ENCODE results near the gene RNU4-1.
A peak's percentile ranks its signal among the peaks of the same experiment; 100 is the strongest.

The RNU4-1 gene

DNA sequence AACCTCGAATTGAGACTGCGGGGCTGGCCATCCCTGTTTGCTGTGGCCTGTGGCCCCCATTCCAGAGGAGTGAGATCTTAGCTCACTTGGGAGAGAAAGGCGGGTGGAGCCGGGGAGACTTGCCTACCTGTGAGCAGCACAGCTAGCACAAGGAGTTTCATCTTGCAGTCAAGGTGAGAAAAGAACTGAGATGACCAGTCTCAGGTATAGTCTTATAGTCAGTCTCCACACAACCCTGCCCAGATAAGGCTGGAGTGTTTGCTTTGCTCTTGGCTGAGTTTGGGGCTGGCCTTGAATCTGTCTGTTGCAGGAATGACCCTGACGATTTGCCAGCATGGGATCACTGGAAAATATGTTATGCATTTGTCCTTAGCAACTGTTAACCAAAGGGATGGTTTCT is 34.6 kb upstream of the RNU4-1 start, which contains the start of gene PLA2G1B:
Gene PLA2G1B, minus strand, starts transcription at position 187 of the 400 bp plus-strand sequence. Its CDS starts 26 bp downstream, at position 161.
- Histone ChIP-seq H3K4me3 (ENCODE audit: low read depth in 1 of 2, low read length in 2 of 2) (no peak within 1 kb of the TSS), H3K27me3 (ENCODE audit: control insufficient read depth in 1 of 2, insufficient read depth in 2 of 2, low read length in 2 of 2) (no peaks in the 10 kb centered on the region), H3K9me3 (ENCODE audit: control insufficient read depth in 1 of 2, low read length in 2 of 2) (no peaks in the 10 kb centered on the region), H3K36me3 (ENCODE audit: control insufficient read depth in 1 of 2, insufficient read depth in 2 of 2, low read length in 2 of 2) (no peaks in the 10 kb centered on the region), H3K4me1 (ENCODE audit: control insufficient read depth in 1 of 2, insufficient read depth in 2 of 2, low read length in 2 of 2) (peaks cover 16 to 18% of the 10 kb centered on the region in 2 donors), H3K27ac (ENCODE audit: low read depth, low read length) (no peak within 1 kb of the TSS), H3K9ac (ENCODE audit: low read depth in 1 of 2, low read length in 2 of 2) (no peak within 1 kb of the TSS)

DNA sequence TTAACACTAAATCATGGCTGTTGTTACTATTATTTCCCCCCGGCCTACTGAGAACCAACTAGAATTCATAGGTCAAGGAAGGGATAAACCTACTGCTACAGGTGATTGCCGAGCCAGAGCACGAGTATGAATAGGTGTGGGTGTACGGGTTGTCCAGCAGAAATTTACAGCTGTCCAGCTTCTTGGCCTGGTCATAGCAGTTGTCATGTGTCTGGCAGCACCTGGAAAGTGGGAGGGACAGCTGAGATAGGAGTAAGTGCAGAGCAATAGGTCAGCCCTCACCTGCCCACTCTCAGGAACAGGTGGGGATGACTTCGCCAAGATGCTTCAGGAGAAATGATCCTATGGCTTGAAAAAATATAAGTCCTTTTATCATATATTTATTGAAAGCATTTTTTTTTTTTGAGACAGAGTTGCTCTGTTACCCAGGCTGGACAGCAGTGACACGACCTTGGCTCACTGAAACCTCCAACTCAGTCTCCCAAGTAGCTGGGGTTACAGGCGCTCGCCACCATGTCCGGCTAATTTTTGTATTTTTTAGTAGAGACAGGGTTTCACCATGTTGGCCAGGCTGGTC is 31.9 kb upstream of the RNU4-1 start:
- H3K4me3 ChIP-seq (ENCODE audit: low read depth in 1 of 2, low read length in 2 of 2), result peak overlapping the region in 1 of 2 donors; percentile 91
- no peaks in the 10 kb centered on the region for H3K9me3 ChIP-seq (ENCODE audit: control insufficient read depth in 1 of 2, low read length in 2 of 2)
- no peaks in the 10 kb centered on the region for H3K36me3 ChIP-seq (ENCODE audit: control insufficient read depth in 1 of 2, insufficient read depth in 2 of 2, low read length in 2 of 2)
- no peak overlapping the region for H3K27ac ChIP-seq (ENCODE audit: low read depth, low read length)
- peaks cover 20 to 23% of the 10 kb centered on the region in 2 donors for H3K4me1 ChIP-seq (ENCODE audit: control insufficient read depth in 1 of 2, insufficient read depth in 2 of 2, low read length in 2 of 2)
- no peaks in the 10 kb centered on the region for H3K27me3 ChIP-seq (ENCODE audit: control insufficient read depth in 1 of 2, insufficient read depth in 2 of 2, low read length in 2 of 2)
- peak overlapping the region in 1 of 2 donors; percentile 66 for H3K9ac ChIP-seq (ENCODE audit: low read depth in 1 of 2, low read length in 2 of 2)

DNA sequence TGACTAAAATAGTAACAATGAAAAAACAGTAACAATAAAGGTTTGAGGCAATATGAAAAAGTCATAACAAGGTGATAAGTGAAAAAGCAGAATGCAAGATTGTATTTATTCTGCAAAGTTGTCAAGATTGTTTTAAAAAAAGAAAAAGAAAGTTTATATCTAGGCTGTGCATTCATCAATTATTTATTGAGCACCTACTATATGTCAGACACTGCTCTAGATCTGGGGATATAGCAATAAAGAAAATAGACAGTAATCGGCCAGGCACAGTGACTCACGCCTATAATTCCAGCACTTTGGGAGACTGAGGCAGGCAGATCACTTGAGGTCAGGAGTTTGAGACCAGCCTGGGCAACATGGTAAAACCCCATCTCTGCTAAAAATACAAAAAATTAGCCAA is 30.7 kb upstream of the RNU4-1 start:
- H3K9ac ChIP-seq (ENCODE audit: low read depth in 1 of 2, low read length in 2 of 2), result no peak overlapping the region

DNA sequence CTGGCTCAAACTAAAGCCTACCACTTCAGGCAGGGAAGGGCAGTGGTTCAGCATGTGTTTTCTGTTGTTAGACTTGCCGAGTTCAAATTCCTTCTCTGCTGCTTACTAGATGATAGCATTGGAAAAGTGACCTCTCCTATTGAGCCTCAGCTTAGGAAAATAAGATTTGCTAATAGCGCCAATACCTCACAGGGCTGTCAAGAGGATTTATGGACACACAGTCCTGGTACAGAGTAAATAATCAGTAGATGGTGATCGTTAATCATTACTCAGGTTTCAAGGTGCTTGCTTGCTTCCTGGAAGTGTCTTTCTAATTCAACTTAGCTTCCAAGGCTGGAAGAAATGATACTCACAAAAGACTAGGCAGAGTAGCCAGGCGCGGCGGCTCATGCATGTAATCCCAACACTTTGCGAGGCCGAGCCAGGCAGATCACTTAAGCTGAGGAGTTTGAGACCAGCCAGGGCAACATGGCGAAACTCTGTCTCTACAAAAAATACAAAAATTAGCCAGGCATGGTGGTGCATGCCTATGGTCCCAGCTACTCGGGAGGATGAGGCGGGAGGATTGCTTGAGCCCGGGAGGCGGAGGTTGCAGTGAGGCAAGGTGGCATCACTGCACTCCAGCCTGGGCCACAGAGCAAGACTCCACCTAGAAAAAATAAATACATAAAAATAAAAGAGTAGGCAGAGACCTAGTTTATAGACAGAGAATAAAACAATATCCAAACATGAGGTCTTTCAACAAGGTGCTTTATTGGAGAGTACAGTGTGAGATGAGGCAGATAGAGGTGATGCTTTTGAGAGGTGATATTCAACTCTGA is 28.6 kb upstream of the RNU4-1 start:
- Histone ChIP-seq H3K9me3 (ENCODE audit: control insufficient read depth in 1 of 2, low read length in 2 of 2) (no peaks in the 10 kb centered on the region), H3K36me3 (ENCODE audit: control insufficient read depth in 1 of 2, insufficient read depth in 2 of 2, low read length in 2 of 2) (no peaks in the 10 kb centered on the region), H3K4me3 (ENCODE audit: low read depth in 1 of 2, low read length in 2 of 2) (no peak overlapping the region), H3K27ac (ENCODE audit: low read depth, low read length) (peak overlapping the region; percentile 32), H3K27me3 (ENCODE audit: control insufficient read depth in 1 of 2, insufficient read depth in 2 of 2, low read length in 2 of 2) (no peaks in the 10 kb centered on the region), H3K9ac (ENCODE audit: low read depth in 1 of 2, low read length in 2 of 2) (peak overlapping the region; percentile 6 to 27), H3K4me1 (ENCODE audit: control insufficient read depth in 1 of 2, insufficient read depth in 2 of 2, low read length in 2 of 2) (peaks cover 25 to 32% of the 10 kb centered on the region in 2 donors)

More for the DNA sequence above, 30.7 kb upstream of the RNU4-1 start:
- H3K27me3 ChIP-seq (ENCODE audit: control insufficient read depth in 1 of 2, insufficient read depth in 2 of 2, low read length in 2 of 2), result no peaks in the 10 kb centered on the region
- H3K9me3 ChIP-seq (ENCODE audit: control insufficient read depth in 1 of 2, low read length in 2 of 2), result no peaks in the 10 kb centered on the region
- H3K27ac ChIP-seq (ENCODE audit: low read depth, low read length), result no peak overlapping the region
- peaks cover 22 to 23% of the 10 kb centered on the region in 2 donors for H3K4me1 ChIP-seq (ENCODE audit: control insufficient read depth in 1 of 2, insufficient read depth in 2 of 2, low read length in 2 of 2)
- H3K36me3 ChIP-seq (ENCODE audit: control insufficient read depth in 1 of 2, insufficient read depth in 2 of 2, low read length in 2 of 2), result no peaks in the 10 kb centered on the region
- H3K4me3 ChIP-seq (ENCODE audit: low read depth in 1 of 2, low read length in 2 of 2), result no peak overlapping the region

DNA sequence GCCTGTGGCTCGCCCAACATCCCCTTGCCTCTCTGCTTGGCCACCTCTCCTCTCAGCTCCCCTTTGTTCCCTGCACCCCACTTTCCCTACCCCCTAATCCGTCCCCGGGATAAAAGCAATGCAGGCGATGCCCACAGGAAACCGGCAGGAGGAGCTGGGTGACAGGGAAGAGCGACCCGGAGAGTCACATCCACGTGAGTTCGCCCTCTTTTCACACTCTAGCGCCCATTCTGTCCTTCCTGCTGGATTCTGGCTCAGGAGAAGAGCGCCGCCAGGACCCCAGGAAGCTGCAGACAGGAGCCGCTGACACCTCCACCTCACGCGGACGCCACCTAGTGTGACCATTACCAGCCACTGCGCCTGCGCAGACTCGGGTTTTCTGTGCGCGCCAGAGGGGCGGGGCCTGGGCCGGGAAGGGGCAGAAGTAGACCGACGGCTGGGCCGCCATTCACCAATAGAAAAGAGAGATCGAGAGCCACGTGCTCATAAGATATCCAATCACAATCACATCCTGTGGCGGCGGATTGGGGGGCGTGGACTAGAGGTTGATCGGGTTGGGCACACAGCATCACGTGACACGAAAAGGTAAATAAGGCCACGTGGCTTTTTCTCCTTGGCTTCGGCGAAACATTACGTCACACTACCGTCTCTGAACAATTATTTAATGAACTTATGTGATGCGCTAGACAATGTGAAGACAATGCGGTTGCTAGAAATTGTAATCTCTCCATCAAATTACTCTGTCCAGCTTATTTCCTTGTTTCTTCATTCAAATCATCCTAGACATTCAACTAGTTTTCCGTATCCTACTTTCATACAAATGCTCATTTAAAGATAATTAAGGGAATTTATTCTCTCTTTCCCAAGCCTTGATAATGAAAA is 24.4 kb upstream of the RNU4-1 start:
- H3K4me3 ChIP-seq (ENCODE audit: low read depth in 1 of 2, low read length in 2 of 2), result peak overlapping the region; percentile 83 to 93
- no peaks in the 10 kb centered on the region for H3K36me3 ChIP-seq (ENCODE audit: control insufficient read depth in 1 of 2, insufficient read depth in 2 of 2, low read length in 2 of 2)
- H3K27ac ChIP-seq (ENCODE audit: low read depth, low read length), result peak overlapping the region; percentile 87
- H3K4me1 ChIP-seq (ENCODE audit: control insufficient read depth in 1 of 2, insufficient read depth in 2 of 2, low read length in 2 of 2), result peaks cover 21 to 27% of the 10 kb centered on the region in 2 donors
- peak overlapping the region; percentile 93 to 97 for H3K9ac ChIP-seq (ENCODE audit: low read depth in 1 of 2, low read length in 2 of 2)
- H3K9me3 ChIP-seq (ENCODE audit: control insufficient read depth in 1 of 2, low read length in 2 of 2), result no peaks in the 10 kb centered on the region
- no peaks in the 10 kb centered on the region for H3K27me3 ChIP-seq (ENCODE audit: control insufficient read depth in 1 of 2, insufficient read depth in 2 of 2, low read length in 2 of 2)

DNA sequence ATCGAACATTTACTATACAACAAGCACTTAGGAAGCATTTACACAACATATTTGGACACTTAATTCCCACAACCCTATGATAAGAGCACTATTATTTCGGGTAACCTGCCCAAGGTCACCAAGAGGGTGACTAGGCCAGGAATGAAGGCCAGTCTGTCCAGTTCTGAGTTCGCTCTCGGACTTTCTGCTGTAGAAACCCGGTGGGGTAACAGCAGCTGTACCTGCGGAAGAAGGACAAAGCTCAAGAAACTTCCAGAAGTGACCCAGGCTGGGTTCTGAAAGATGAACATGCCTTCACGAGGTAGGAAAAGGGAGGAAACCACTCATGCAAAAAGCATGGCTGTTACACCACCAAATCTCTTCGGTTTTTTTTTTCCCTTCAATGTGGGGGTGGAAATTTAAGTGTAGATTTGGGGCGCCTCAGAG is 23.8 kb upstream of the RNU4-1 start:
- Histone ChIP-seq H3K27ac (ENCODE audit: low read depth, low read length) (peak overlapping the region; percentile 87), H3K9ac (ENCODE audit: low read depth in 1 of 2, low read length in 2 of 2) (peak overlapping the region; percentile 93 to 97), H3K27me3 (ENCODE audit: control insufficient read depth in 1 of 2, insufficient read depth in 2 of 2, low read length in 2 of 2) (no peaks in the 10 kb centered on the region), H3K4me1 (ENCODE audit: control insufficient read depth in 1 of 2, insufficient read depth in 2 of 2, low read length in 2 of 2) (peaks cover 15 to 21% of the 10 kb centered on the region in 2 donors), H3K4me3 (ENCODE audit: low read depth in 1 of 2, low read length in 2 of 2) (peak overlapping the region; percentile 83 to 93), H3K36me3 (ENCODE audit: control insufficient read depth in 1 of 2, insufficient read depth in 2 of 2, low read length in 2 of 2) (no peaks in the 10 kb centered on the region), H3K9me3 (ENCODE audit: control insufficient read depth in 1 of 2, low read length in 2 of 2) (no peaks in the 10 kb centered on the region)

DNA sequence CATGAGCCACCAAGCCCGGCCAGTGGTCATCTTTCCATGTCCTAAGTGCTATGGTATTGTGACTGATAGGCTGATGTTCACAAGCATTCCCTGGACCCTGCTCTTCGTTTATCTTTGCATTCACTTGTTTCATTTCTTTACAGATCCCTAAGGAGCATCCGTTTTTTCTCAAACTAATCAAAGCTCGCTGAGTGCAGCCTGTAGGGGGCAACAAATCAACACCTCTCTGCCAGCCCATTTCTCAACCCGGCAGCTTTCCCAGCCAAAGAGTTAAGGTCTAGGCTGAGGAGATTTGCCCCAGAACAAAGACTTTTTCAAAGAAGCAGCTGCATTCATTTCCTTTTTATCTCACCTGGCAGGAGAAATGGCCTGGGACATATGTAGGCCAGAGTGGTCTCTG is 21.2 kb upstream of the RNU4-1 start:
- H3K4me1 ChIP-seq (ENCODE audit: control insufficient read depth in 1 of 2, insufficient read depth in 2 of 2, low read length in 2 of 2), result peaks cover 4 to 9% of the 10 kb centered on the region in 2 donors
- no peaks in the 10 kb centered on the region for H3K9me3 ChIP-seq (ENCODE audit: control insufficient read depth in 1 of 2, low read length in 2 of 2)

DNA sequence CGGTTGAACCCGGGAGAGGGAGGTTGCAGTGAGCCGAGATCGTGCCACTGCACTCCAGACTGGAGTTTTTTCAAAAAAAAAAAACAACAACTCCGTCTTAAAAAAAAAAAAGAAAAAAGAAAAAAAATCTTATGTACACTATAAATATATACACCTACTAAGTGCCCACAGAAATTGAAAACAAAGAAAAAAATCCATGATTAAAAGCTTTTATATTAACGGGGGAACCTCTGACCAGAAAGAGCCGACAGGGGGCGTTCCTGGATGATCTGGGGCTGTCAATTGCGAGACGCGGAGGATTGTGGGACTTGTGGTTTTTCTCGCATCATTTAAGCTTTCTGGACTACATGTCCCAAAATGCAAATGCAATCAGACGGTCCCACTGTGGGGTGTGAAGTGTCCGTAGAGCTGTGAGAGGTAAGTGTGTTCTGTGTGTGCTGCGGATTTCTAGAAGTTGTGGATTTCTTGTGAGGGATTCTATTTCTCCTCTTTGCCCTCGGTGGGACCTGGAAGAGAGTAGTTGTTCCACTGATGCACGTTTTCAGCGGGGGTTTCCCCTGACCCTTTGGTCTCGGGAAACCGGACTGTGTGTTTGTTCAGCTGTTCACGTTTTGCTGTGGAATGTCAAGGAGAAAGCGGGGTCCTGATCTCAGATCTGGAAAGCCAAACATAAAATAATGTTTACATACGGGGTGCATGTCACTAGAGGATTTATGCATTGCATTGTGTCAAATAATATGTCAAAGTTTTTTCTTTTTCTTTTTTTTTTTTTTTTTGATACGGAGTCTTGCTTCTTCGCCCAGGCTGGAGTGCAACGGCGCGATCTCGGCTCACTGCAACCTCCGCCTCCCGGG is 9.2 kb upstream of the RNU4-1 start, which contains the start of gene SIRT4:
Gene SIRT4, plus strand, starts transcription at position 360 of the 854 bp plus-strand sequence. CDS start 1,241 bp downstream, outside the sequence.
- H3K36me3 ChIP-seq (ENCODE audit: control insufficient read depth in 1 of 2, insufficient read depth in 2 of 2, low read length in 2 of 2), result no peaks in the 10 kb centered on the region
- H3K4me1 ChIP-seq (ENCODE audit: control insufficient read depth in 1 of 2, insufficient read depth in 2 of 2, low read length in 2 of 2), result no peaks in the 10 kb centered on the region
- H3K4me3 ChIP-seq (ENCODE audit: low read depth in 1 of 2, low read length in 2 of 2), result peak within 1 kb of the TSS; percentile 96 to 97
- H3K27ac ChIP-seq (ENCODE audit: low read depth, low read length), result peak within 1 kb of the TSS; percentile 30
- peak within 1 kb of the TSS; percentile 73 to 94 for H3K9ac ChIP-seq (ENCODE audit: low read depth in 1 of 2, low read length in 2 of 2)
- H3K27me3 ChIP-seq (ENCODE audit: control insufficient read depth in 1 of 2, insufficient read depth in 2 of 2, low read length in 2 of 2), result no peaks in the 10 kb centered on the region
- H3K9me3 ChIP-seq (ENCODE audit: control insufficient read depth in 1 of 2, low read length in 2 of 2), result no peaks in the 10 kb centered on the region

More for the DNA sequence above, 21.2 kb upstream of the RNU4-1 start:
- H3K27me3 ChIP-seq (ENCODE audit: control insufficient read depth in 1 of 2, insufficient read depth in 2 of 2, low read length in 2 of 2), result no peaks in the 10 kb centered on the region
- no peaks in the 10 kb centered on the region for H3K36me3 ChIP-seq (ENCODE audit: control insufficient read depth in 1 of 2, insufficient read depth in 2 of 2, low read length in 2 of 2)
- H3K4me3 ChIP-seq (ENCODE audit: low read depth in 1 of 2, low read length in 2 of 2), result no peak overlapping the region
- no peak overlapping the region for H3K27ac ChIP-seq (ENCODE audit: low read depth, low read length)
- no peak overlapping the region for H3K9ac ChIP-seq (ENCODE audit: low read depth in 1 of 2, low read length in 2 of 2)

DNA sequence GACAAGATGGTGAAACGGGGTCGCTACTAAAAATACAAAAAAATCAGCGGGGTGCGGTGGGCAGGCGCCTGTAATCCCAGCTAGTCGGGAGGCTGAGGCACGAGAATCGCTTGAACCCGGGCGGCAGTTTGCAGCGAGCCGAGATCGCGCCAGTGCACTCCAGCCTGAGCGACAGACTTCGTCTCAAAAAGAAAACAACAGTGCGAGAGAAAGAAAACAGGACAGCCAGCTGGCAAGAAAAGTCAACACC is 701 bp downstream of the RNU4-1 start:
- peak overlapping the region; percentile 99 for H3K27ac ChIP-seq (ENCODE audit: low read depth, low read length)
- H3K4me3 ChIP-seq (ENCODE audit: low read depth in 1 of 2, low read length in 2 of 2), result peak overlapping the region; percentile 58 to 73
- no peaks in the 10 kb centered on the region for H3K9me3 ChIP-seq (ENCODE audit: control insufficient read depth in 1 of 2, low read length in 2 of 2)
- no peaks in the 10 kb centered on the region for H3K36me3 ChIP-seq (ENCODE audit: control insufficient read depth in 1 of 2, insufficient read depth in 2 of 2, low read length in 2 of 2)
- peak overlapping the region; percentile 79 for H3K9ac ChIP-seq (ENCODE audit: low read depth in 1 of 2, low read length in 2 of 2)
- peaks cover 4 to 5% of the 10 kb centered on the region in 2 donors for H3K4me1 ChIP-seq (ENCODE audit: control insufficient read depth in 1 of 2, insufficient read depth in 2 of 2, low read length in 2 of 2)
- no peaks in the 10 kb centered on the region for H3K27me3 ChIP-seq (ENCODE audit: control insufficient read depth in 1 of 2, insufficient read depth in 2 of 2, low read length in 2 of 2)

All from duodenal mucosa (tissue), 2 donors.